ENCODE results near the gene SENP7.

DNA sequence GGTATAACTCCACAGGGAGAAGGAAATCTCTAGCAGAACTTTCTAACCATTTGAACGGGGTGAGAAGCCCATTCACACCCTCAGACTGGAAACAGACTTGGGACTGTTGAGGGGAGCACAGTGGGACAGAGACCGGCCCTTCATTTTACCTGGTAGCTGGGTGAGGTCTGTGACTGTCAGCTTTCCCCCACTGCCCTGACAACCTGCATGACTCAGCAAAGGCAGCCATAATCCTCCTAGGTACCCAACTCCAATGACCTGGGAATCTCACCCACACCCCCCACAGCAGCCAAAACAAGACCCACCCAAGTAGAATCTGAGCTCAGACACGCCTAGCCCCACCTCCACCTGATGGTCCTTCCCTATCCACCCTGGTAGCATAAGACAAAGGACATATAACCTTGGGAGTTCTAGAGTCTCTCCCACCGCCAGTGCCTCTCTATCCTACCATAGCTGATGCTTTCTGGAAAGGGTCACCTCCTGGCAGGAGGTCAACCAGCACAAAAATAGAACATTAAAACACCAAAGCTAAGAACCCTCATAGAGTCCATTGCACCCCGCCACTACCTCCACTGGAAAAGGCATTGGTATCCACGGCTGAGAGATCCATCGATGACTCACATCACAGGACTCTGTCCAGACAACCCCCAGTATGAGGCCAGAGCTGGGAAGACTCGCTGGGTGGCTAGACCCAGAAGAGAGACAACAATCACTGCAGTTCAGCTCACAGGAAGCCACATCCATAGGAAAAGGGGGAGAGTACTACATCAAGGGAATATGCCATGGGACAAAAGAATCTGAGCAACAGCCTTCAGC lies 28.0 kb downstream of the SENP7 start:
- TF ChIP-seq POLR2A (IDR thresholded peaks at IDR 0.05; ENCODE audit: low read length) (no peak), GATA1 (IDR thresholded peaks at IDR 0.05; ENCODE audit: low read depth, low read length) (no peak)
